KMS-11 (cell line): ENCODE measurements around the gene PHAF1.

ENCODE experiments used
- H2AFZ ChIP-seq: fragments of 200-600 bp; sonication (generic); 2 replicates; pipeline ENCODE4 v1.6.1; 2016; ENCODE audit warnings: antibody characterized with exemption, mixed run types, low read depth
- H3K27ac ChIP-seq: fragments of 200-600 bp; sonication (generic); 2 replicates; pipeline ENCODE4 v1.6.1; 2016; ENCODE audit warnings: mild to moderate bottlenecking, mixed run types
- H3K27me3 ChIP-seq: fragments of 200-600 bp; sonication (generic); 2 replicates; pipeline ENCODE4 v1.6.1; 2017; ENCODE audit warnings: mild to moderate bottlenecking, low read depth, mixed run types, moderate library complexity; ENCODE audit not compliant: insufficient read depth
- H3K36me3 ChIP-seq: fragments of 200-600 bp; sonication (generic); 2 replicates; pipeline ENCODE4 v1.6.1; 2017; ENCODE audit warnings: mild to moderate bottlenecking, mixed run types; ENCODE audit not compliant: insufficient read depth
- H3K4me1 ChIP-seq: fragments of 200-600 bp; sonication (generic); 2 replicates; pipeline ENCODE4 v1.6.1; 2016; ENCODE audit warnings: mild to moderate bottlenecking, low read depth, mixed run types; ENCODE audit not compliant: poor library complexity, severe bottlenecking
- H3K4me2 ChIP-seq: fragments of 200-600 bp; sonication (generic); 2 replicates; pipeline ENCODE4 v1.7.0; 2016; ENCODE audit warnings: mild to moderate bottlenecking, mixed run types
- H3K4me3 ChIP-seq: fragments of 200-600 bp; sonication (generic); IDR thresholded peaks from 2 replicates; pipeline ENCODE4 v1.6.1; 2017; ENCODE audit warnings: low read depth, low read length, mixed read lengths; ENCODE audit not compliant: insufficient read depth
- H3K79me2 ChIP-seq: fragments of 200-600 bp; sonication (generic); 2 replicates; pipeline ENCODE4 v1.6.1; 2016; ENCODE audit warnings: low read depth, mixed run types; ENCODE audit not compliant: insufficient read depth
- H3K9ac ChIP-seq: fragments of 200-600 bp; sonication (generic); 2 replicates; pipeline ENCODE4 v1.6.1; 2016; ENCODE audit warnings: mild to moderate bottlenecking, mixed run types
- H4K20me1 ChIP-seq: fragments of 200-600 bp; sonication (generic); 2 replicates; pipeline ENCODE4 v1.6.1; 2016; ENCODE audit warnings: mild to moderate bottlenecking, mixed run types; ENCODE audit not compliant: insufficient read depth
- CTCF ChIP-seq: fragments of 200-600 bp; sonication (generic); conservative IDR thresholded peaks from 2 replicates; pipeline ENCODE4 v1.6.1; 2017; ENCODE audit warnings: low read depth, mild to moderate bottlenecking, antibody characterized with exemption, low read length, moderate library complexity, mixed read lengths

PHAF1 gene

GRCh38 chr16:67149276-67150046 is 39.7 kb downstream of the PHAF1 start:
- no peak for TF ChIP-seq CTCF
- H3K9ac ChIP-seq: no peak overlapping the region
- no peak overlapping the region for H2AFZ ChIP-seq
- H3K79me2 ChIP-seq: no peaks in the 10 kb centered on the region
- no peaks in the 10 kb centered on the region for H3K27me3 ChIP-seq
- no peak overlapping the region for H3K4me3 ChIP-seq
- peaks cover 4% of the 10 kb centered on the region; the same call in 1 of the 2 replicates for H3K36me3 ChIP-seq
- H3K4me1 ChIP-seq: peaks cover 2% of the 10 kb centered on the region
- H3K4me2 ChIP-seq: no peak overlapping the region
- H3K27ac ChIP-seq: no peak overlapping the region
- H4K20me1 ChIP-seq: no peaks in the 10 kb centered on the region

- H3K4me2 ChIP-seq: peak overlapping the region; percentile 86
- no peaks in the 10 kb centered on the region for H3K79me2 ChIP-seq
- TF ChIP-seq CTCF: no peak
- no peak overlapping the region for H3K4me3 ChIP-seq
- H3K27ac ChIP-seq: no peak overlapping the region
- H2AFZ ChIP-seq: peak overlapping the region; percentile 82
- H3K27me3 ChIP-seq: no peaks in the 10 kb centered on the region
- H3K36me3 ChIP-seq: peaks cover 3% of the 10 kb centered on the region; the same call in 1 of the 2 replicates
- peak overlapping the region; percentile 27; the same call in 1 of the 2 replicates for H3K9ac ChIP-seq
- peaks cover 2% of the 10 kb centered on the region for H3K4me1 ChIP-seq
- H4K20me1 ChIP-seq: no peaks in the 10 kb centered on the region
These were observed 40.5 kb downstream of the PHAF1 start for GRCh38 chr16:67150047-67150832.

GRCh38 chr16:67150833-67151396 is 41.2 kb downstream of the PHAF1 start, which contains the start of gene B3GNT9:
TSS of gene B3GNT9 (minus strand) at chr16:67150998. CDS start at chr16:67150485, 513 bp downstream.
- no peak for TF ChIP-seq CTCF
- Histone ChIP-seq H3K36me3 (no peaks in the 10 kb centered on the region), H3K27ac (no peak within 1 kb of the TSS), H3K79me2 (no peaks in the 10 kb centered on the region), H4K20me1 (no peaks in the 10 kb centered on the region), H3K4me1 (peaks cover 2% of the 10 kb centered on the region), H3K27me3 (no peaks in the 10 kb centered on the region), H2AFZ (peak within 1 kb of the TSS; percentile 82), H3K4me2 (peak within 1 kb of the TSS; percentile 86), H3K9ac (peak within 1 kb of the TSS; percentile 27; the same call in 1 of the 2 replicates), H3K4me3 (no peak within 1 kb of the TSS)

- Histone ChIP-seq H3K4me1 (peaks cover 2% of the 10 kb centered on the region), H3K27me3 (no peaks in the 10 kb centered on the region), H3K4me3 (no peak overlapping the region), H3K27ac (no peak overlapping the region), H3K9ac (no peak overlapping the region), H3K4me2 (peak overlapping the region; percentile 86; the same call in 1 of the 2 replicates), H3K79me2 (no peaks in the 10 kb centered on the region), H2AFZ (no peak overlapping the region), H3K36me3 (no peaks in the 10 kb centered on the region), H4K20me1 (no peaks in the 10 kb centered on the region)
- TF ChIP-seq CTCF: no peak
These were observed 41.8 kb downstream of the PHAF1 start for GRCh38 chr16:67151431-67152097.
